GM19397 (cell line): Measurements from ENCODE around the gene CALB2.

ENCODE experiments used
- ATAC-seq: cut with Tn5 transposase; IDR thresholded peaks from one replicate; pipeline ENCODE4 v1.9.1; 2021; ENCODE audit warnings: mild to moderate bottlenecking, moderate library complexity; ENCODE audit not compliant: unreplicated experiment

CALB2 gene

DNA sequence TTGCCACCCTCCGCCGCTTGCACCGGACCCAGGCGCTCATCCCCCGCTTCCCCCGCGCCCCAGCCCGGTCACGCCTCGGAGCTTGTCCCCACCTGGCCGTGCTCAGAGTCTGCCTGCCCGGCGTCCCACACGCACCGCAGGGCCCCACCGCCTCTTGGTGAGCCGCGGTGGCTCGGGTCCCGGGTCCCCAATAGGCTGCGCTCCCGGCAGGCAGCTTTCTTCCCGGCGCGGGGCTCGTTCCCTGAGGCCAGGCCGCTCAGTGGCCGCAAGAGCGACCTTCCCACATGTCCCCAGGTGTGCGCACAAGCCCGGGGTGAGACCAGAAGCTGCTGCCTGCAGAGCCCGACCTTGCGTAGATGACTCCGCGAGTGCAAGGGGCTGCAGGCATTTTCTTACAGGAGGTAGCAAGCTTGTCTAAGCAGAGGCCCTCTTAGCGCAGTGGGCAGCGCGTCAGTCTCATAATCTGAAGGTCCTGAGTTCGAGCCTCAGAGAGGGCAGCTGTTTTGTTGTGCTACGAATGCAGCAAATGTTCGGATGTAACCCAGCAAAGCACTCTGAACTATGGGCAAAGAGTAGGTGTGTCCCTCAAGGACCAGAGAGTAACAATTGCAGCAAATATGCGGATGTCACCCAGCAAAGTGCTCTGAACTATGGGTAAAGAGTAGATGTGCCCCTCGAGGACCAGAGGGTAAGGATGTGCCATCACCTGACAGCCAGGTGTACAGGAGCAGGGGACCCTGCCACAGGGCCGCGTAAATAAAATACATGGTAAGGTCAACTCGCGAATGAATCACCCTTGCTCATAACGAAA lies 67.8 kb downstream of the CALB2 start:
- ATAC-seq: no peak

DNA sequence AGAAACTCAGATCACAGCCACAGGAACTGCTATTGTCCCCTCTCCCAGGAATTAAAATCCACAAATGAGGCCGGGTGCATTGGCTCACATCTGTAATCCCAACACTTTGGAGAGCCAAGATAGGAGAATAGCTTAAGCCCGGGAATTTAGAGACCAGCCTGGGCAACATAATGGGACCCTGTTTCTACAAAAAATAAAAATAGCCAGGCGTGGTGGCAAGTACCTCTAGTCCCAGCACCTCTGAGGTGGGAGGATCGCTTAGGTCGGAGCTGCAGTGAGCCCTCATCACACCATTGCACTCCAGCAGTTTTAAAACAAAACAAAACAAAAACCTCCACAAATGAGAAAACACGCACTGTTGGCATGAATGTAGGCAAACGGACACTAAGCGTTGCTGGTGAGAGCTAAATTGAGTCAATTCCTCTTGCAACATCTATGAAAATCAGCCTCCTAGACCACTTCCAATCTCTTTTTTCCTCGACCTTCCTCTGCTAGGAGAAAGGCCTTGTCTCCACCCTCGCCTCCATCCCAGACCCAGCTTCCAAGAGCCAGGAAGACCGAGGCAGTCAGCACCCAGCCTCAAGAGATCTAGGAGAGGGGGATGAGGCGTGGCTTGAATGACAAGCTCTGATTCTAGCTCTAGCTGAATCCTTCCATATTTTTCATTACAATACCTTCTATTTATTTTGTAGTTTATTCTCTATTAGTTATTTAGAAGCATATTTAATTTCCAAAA lies 68.5 kb downstream of the CALB2 start:
- no peak for ATAC-seq

DNA sequence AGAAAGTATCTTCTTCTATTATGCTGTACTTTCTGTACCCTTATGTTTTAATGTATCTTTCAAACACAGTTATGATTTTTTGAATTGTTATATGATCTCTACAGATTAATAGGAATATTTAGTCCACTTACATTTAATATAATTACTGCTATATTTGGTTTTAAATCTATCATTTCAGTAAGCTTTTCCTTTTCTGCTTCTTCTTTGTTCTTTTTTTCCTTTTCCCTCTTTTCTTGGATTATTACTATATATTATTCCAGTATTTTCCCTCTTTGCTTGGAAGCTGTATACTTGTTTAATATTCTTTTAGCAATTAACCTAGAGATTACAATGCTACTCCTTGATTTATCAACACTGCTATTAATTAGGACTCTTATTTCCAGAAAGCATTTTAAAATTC lies 69.9 kb downstream of the CALB2 start:
- no peak for ATAC-seq

DNA sequence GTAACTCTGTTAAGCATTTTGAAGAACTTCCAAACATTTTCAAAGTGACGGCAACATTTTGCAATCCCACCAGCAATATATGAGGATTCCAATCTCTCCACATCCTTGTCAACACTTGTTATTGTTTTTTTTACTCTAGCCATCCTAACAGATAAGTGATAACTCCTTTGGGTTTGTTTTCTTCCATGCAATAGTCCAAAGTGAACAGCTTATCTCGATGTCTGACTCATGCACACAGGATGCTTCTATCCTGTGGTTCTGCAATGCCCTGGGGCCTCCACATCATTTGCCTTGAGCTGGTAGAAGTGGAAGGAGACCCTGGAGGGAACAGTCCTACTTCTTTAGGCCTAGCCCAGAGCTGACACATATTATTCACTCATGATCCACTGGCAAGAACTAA lies 70.4 kb downstream of the CALB2 start:
- no peak for ATAC-seq

DNA sequence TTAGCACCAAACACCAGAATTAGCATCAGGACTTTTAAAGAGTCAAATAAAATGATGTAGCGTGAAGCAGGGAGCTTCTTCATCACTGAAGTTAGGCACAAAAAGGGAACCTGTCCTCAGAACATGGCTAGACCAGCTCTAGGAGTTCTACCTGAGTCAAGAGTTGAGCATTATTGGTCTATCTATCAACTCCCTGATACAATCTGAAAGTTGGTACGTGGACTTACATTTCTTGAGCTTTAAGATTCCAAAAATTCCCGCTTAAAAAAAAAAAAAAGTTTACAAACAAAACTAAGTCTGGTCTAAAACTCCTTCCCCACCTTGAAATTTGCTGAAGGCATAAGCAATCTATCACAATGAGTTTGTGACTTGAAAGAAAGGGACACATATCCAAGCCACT lies 71.1 kb downstream of the CALB2 start:
- no peak for ATAC-seq

DNA sequence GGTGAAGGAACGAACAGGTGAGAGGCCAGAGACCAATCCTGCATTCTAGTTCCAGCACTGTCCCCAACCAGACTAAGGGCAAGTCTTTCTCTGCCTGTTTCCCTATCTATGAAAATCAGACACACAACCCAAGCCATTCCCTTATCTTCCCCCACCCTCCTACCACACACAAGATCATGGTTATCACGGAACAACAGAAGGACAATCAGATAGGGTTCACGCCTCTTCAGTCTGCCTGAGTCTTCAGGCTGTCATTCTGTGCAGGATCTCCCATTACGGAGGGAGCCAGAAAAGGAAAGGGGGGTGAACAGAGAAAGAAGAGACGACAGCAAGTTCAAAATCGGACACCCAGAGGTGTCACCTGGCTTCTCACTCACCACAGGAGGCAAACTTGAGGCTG lies 72.2 kb downstream of the CALB2 start:
- no peak for ATAC-seq

DNA sequence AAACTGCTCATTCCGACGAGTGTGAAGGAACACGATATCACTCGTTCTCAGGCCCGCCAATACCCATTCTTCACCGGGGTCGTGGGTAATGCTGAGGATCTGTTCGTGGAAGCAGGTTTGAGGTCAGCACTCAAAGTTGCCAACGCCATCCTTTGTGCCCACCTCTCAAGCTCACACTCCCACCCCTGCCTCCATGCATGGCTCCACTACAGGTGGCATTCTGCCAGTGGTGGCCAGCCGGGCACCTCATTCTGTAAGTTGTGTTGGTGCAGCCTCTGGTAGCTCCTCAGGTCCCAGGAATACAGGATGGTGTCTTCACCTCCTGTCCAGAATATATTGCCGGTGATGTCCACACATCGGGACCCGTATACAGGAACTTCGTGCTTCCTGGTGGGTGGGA lies 72.7 kb downstream of the CALB2 start:
- no peak for ATAC-seq

DNA sequence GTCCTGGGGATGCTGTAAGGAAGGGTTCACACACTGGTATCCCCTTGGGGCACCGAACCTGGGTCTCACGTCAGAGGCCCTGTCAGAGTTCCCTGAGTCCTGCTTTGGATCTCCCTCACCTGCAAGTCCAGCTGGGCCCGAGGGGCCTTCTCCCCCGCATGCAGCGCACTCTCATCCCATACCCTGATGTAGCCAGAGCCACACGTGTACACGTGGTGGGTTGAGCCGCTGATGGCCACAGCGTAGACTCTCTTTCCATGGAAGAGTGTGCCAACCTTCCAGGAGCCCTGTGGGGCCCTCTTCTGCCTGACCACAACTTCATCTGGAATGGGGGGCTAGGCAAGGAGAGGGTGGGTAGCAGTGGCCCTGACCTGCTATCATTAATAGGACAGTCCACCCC lies 73.5 kb downstream of the CALB2 start:
- no peak for ATAC-seq

DNA sequence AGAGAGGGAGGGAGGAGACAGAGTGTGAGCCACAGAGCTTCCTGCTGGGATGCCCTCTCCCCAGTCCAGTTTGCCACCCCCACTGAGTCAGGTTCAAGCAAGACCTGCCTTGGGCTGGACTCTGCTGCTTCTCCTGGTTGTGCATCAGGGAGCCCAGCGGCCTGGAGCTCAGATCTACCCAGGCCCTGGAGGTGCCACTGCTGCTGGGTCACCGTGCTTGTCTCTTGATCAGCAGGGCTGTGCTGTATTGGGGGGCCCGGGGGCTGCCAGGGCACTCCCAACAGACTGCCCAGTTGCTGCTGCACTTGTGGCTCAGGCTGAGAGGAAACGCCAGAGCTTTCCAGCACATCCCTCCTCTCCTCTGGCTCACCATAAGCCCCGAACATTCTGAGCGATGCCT lies 74.4 kb downstream of the CALB2 start:
- ATAC-seq: no peak

DNA sequence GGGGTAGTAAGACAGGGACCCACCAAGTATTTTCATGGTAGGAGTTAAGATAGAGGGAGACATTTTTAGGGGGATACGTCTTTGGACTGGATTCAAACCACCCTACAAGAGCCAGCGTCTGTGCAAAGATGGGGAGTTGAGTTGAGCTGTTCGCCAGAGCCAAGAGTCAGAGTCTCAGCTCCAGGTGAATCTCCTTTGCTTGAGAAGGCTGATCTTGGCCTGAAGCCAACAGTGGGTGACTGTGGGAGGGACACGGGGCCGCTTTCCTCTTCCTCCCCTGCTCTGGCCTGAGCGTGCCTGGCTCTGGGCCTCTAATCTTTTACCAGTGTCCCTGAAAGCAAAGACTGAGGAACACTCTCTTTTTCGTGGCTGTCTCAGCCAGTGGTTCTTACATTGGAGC lies 78.0 kb downstream of the CALB2 start:
- no peak for ATAC-seq

DNA sequence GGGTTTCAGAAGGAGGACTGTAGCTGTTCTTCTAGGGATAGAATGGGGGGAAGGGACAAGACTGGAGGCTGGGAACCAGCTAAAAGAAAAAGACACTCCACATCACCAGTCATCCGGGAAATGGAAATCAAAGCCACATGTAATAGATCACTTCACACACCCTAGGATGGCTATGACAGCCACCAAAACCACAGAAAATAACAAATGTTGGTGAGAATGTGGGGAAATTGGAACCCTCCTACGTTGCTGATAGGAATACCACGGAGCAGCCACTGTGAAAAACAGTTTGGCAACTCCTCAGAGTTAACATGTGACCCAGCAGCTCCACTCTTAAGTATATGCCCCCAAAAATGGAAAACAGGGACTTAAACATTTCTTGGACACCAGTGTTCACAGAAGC lies 81.0 kb downstream of the CALB2 start:
- ATAC-seq: no peak
